Subcutaneous preadipocyte (primary cell): ENCODE measurements around the gene ZIC3. TPM values are rescaled to one million over a fixed set of nuclear protein-coding genes. Genes with fewer than 3 reads are reported as not detected.

Source experiments
- small RNA-seq: library from RNA; depleted of rRNA; stranded (forward); fragments of <200 nt; gene quantifications from one replicate; pipeline ENCODE3, GENCODE V24; 2012
- total RNA-seq: library from RNA; depleted of rRNA; stranded (reverse); fragments of >200 nt; gene quantifications from 2 replicates; pipeline ENCODE4 v1.2.3, GENCODE V29; 2012

The ZIC3 gene
- not detected in 2 replicates for total RNA-seq

DNA sequence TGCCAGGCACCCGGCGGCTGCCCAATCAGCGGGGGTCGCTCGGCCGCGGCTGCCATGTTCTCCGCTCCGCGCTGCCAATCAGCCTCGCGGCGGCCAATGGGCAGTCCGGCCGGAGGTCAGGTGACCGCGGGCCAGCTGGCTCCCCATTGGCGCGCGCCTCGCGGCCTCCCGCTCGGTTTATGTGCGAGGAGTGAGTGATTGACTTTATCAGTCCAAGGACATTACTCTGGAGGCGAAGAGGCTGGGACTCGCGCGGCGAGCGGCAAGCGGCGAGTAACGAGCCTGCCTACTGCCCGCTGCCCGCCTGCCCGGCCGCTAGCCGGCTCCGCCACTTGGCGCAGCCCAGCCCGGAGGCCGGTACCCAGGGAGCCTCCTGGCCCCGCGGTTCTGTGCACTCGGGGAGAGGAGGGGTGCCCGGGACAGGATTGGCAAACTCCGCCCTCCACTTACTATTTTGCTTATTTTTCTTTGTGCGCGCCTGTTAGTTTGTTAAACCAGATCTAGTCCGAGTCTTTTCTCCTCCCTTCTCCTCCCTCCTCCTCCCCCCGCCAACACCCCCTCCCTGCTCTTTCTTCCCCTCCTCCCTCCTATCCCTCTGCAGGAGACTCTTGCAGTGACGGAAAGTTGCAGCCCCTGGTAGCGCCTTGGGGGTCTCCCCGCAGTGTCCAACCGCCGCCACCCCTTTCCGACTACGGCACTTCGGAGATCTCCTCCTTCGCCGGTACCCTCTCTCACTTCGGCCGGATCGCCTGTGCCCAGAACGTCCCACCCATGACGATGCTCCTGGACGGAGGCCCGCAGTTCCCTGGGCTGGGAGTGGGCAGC, at the start of gene ZIC3:
Gene ZIC3 (plus strand): TSS at position 207 of the 825 bp plus-strand sequence. CDS start 565 bp downstream, at position 772.

Small RNAs within 50 kb of the gene (small RNA-seq; reads per million reads assigned to genes)
- not detected for gene RN7SL325P
